ENCODE data around the gene MCTP1. TPM values are rescaled to one million over a fixed set of nuclear protein-coding genes. Genes with fewer than 3 reads are reported as not detected.

MCTP1 gene
- total RNA-seq, 4 donors from 2014 or later: 44.7 to 88.7 (median 74.3) TPM

GRCh38 chr5:94906750-94907149 is 378.1 kb downstream of the MCTP1 start:
- TF ChIP-seq CTCF (IDR thresholded peaks at IDR 0.05; ENCODE audit: low read depth): no peak

- no peak for TF ChIP-seq CTCF (IDR thresholded peaks at IDR 0.05; ENCODE audit: low read depth)
Observed at GRCh38 chr5:94903726-94904125, 381.2 kb downstream of the MCTP1 start.

DNA sequence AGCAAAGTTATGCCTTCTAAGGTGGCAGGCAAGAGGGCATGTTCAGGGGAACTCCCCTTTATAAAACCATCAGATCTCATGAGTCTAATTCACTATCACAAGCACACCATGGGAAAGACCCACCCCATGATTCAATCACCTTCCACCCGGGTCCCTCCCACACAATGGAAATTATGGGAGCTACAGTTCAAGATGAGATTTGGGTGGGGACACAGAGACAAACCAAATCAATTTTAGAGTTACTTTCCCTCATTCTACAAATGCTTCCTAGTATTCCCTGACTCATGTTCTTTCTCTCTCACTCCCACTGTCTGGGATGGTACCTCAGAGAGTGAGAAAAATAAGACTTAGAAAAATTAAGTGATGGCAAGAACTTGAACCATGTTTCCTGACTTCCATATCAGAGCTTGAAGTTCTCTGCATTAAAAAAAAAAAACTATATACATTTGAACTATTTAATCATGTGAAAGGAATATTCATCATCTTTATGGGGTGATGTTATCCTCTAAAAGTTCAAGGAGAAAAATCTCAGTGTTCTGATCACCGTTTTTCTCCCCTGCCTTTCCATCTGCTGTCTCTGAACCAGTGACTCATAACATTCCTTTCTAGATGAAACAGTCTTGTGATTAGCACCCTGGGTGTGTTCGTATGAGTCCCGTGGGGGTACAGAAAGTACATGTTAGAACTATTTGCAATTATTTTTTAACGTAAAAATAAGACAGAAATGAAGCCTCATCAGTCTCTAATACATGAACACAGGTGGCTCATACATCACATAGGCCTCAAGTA is 383.5 kb downstream of the MCTP1 start:
- no peak for TF ChIP-seq CTCF (IDR thresholded peaks at IDR 0.05; ENCODE audit: low read depth)

GRCh38 chr5:94900006-94900505 is 384.8 kb downstream of the MCTP1 start:
- TF ChIP-seq CTCF (IDR thresholded peaks at IDR 0.05; ENCODE audit: low read depth): no peak

DNA sequence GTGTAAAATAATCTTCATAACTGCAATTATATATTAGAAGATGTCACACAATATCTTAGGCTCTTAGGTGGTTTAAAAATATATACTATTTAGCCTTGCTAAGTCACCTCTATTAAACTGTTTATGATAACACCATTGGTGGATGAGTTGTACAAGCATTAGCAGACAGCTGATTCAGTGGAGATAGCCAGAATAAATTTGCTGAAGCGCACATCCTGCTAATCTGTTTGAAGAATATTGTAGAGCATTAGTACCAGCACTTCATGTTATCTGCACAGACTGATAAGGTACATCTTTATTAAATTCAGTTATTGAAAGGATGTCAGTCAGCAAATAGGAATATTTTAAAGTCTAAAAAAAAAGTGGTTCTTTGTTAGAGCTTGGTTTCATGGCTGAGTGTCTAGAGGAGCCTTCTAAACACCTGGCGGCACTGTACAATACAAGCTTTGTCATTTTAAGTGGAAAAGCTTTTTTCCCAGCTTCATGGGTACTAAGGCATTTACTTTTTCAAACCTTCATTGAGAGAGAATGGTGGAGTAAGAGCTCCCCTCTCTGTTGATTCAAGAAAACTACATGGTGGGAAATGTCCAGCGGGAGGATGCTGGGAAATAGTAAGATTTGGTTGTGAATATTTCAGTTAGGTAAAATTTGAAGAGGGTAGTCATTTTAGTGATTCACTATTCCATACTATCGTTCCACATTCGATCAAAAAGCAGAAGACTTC is 391.3 kb downstream of the MCTP1 start:
- no peak for TF ChIP-seq CTCF (IDR thresholded peaks at IDR 0.05; ENCODE audit: low read depth)

GRCh38 chr5:94891972-94892371 is 392.9 kb downstream of the MCTP1 start:
- no peak for TF ChIP-seq CTCF (IDR thresholded peaks at IDR 0.05; ENCODE audit: low read depth)

DNA sequence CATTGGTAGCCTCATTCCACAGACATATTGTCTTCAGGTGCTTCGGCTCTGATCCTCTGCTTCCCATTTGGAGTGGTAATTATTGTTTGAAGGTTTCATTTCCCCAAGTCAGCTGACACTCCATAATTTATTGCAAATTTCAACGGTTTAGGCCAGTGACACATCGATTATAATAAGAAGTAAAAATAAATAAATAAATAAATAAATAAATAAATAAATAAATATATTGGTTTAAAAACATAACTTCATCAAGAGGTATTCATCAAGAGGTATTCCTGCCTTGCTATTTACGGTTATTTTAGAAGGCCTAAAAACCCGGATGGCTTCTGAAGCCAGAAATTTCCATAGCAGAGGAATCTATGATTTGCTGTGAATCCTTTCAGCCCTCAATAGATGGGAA is 393.3 kb downstream of the MCTP1 start:
- TF ChIP-seq CTCF (IDR thresholded peaks at IDR 0.05; ENCODE audit: low read depth): no peak
